Prostate gland (tissue), 2 donors: Measurements from ENCODE around the gene TRAPPC3.

ENCODE experiments used
- POLR2A ChIP-seq: fragments of 450-650 bp; IDR thresholded peaks from one replicate; pipeline ENCODE4 v1.6.1; 2016; ENCODE audit warnings: antibody characterized with exemption, mild to moderate bottlenecking
- POLR2AphosphoS5 ChIP-seq: sonication (generic); formaldehyde crosslinking; IDR thresholded peaks from one replicate; pipeline ENCODE4 v1.6.1; 2017; ENCODE audit warnings: antibody characterized with exemption
- TF ChIP-seq, protein P1 (sequence below), 4 experiments: fragments of 200-600 bp in 2 of 4; fragments of 450-650 bp in 2 of 4; sonication (generic) in 2 of 4; IDR thresholded peaks; 1 replicate in 3 of 4; 2 replicates in 1 of 4; pipeline ENCODE4 v1.5.1; 2016 to 2019; ENCODE audit warnings: antibody characterized with exemption in 4 of 4, mild to moderate bottlenecking in 2 of 4, moderate library complexity in 2 of 4

DNA sequence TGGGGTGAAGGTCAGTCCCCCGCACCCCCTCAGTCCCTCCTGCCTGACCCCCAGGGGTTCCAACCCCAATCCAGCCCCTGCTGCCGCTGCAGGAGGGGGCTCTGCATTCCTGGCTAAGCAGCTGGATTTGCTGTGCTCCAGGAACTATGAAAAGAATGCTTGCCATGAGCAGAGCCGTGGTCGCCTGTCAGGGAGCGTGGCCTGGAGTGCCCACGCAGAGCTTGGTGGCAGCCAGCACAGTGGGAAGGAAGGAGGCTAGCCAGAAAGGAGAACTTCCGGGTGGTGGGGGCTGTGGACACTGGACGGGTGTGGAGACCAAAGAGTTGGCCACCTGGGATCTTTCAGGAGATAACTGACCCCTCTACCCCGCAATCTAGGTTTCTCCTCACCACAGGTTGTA is 29.8 kb downstream of the TRAPPC3 start:
- TF ChIP-seq, protein P1, sequence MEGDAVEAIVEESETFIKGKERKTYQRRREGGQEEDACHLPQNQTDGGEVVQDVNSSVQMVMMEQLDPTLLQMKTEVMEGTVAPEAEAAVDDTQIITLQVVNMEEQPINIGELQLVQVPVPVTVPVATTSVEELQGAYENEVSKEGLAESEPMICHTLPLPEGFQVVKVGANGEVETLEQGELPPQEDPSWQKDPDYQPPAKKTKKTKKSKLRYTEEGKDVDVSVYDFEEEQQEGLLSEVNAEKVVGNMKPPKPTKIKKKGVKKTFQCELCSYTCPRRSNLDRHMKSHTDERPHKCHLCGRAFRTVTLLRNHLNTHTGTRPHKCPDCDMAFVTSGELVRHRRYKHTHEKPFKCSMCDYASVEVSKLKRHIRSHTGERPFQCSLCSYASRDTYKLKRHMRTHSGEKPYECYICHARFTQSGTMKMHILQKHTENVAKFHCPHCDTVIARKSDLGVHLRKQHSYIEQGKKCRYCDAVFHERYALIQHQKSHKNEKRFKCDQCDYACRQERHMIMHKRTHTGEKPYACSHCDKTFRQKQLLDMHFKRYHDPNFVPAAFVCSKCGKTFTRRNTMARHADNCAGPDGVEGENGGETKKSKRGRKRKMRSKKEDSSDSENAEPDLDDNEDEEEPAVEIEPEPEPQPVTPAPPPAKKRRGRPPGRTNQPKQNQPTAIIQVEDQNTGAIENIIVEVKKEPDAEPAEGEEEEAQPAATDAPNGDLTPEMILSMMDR (IDR thresholded peaks at IDR 0.05) = no peak
- TF ChIP-seq POLR2AphosphoS5 (no peak), POLR2A (no peak)
